K562 (cell line): ENCODE data around the gene DPEP1. TPM values are rescaled to one million over a fixed set of nuclear protein-coding genes. Genes with fewer than 3 reads are reported as not detected.

Experiments
- ATAC-seq: fragments of 200-7000 bp; cut with Tn5 transposase; 3 replicates; pipeline ENCODE4 v1.9.1; 2020; ENCODE audit warnings: moderate library complexity
- BruUV-seq: library from RNA; stranded (reverse); fragments of 400-500 nt; replicated peaks from 2 replicates; lab custom pipeline; 2021; lab: Mats Ljungman, UMichigan
- CTCF ChIA-PET: fragments of 300-600 bp; formaldehyde crosslinking; extraction: SDS; loops from one replicate; lab custom pipeline; 2021; ENCODE audit warnings: low intra/inter-chr PET ratio; lab: Yijun Ruan, JAX
- POLR2A ChIA-PET: fragments of 300-600, 350-650 bp; sonication (Branson Sonifier 250); formaldehyde crosslinking; extraction: SDS; loops from one replicate; lab custom pipeline; 2021; ENCODE audit warnings: antibody characterized with exemption, inconsistent platforms; lab: Yijun Ruan, JAX
- DNase-seq, 4 experiments: peaks; one replicate each; pipeline versions ENCODE4 v3.0.0 to v3.0.0-alpha.2; 2011 to 2018; ENCODE audit warnings: low spot score in 3 of 4, mixed read lengths in 3 of 4; ENCODE audit errors: extremely low read depth in 1 of 4
- FAIRE-seq: peaks from 2 replicates; lab custom pipeline; 2011; peaks lifted over from hg19 to GRCh38; lab: Jason Lieb, UNC
- H2AFZ ChIP-seq: 2 replicates; pipeline ENCODE4 v1.6.0; 2011; ENCODE audit warnings: low read depth, low read length, control low read depth, inconsistent platforms
- H3K27ac ChIP-seq: fragments of 200-600 bp; 3 replicates; pipeline ENCODE4 v1.8.0; 2011; ENCODE audit warnings: low read depth, mild to moderate bottlenecking, control low read depth, inconsistent platforms, low read length, moderate library complexity, mixed read lengths; ENCODE audit errors: extremely low read depth
- H3K27me3 ChIP-seq, 2 experiments: fragments of 300-600 bp in 1 of 2; 2 replicates in 1 of 2; 3 replicates in 1 of 2; pipeline versions ENCODE4 v1.6.0 to v1.8.0; 2011; ENCODE audit warnings: inconsistent platforms in 2 of 2, low read length in 2 of 2, mild to moderate bottlenecking in 1 of 2, mixed read lengths in 1 of 2, moderate library complexity in 1 of 2; ENCODE audit not compliant: control insufficient read depth in 2 of 2, insufficient read depth in 2 of 2
- H3K36me3 ChIP-seq: fragments of 300-600 bp; 3 replicates; pipeline ENCODE4 v1.8.0; 2011; ENCODE audit warnings: mild to moderate bottlenecking, low read length, inconsistent platforms; ENCODE audit not compliant: control insufficient read depth, insufficient read depth
- H3K4me1 ChIP-seq, 2 experiments: fragments of 200-600 bp in 1 of 2; replicated peaks in 1 of 2; 2 replicates in 1 of 2; 3 replicates in 1 of 2; pipeline versions ENCODE4 v1.5.1 to v1.8.0; 2011; ENCODE audit warnings: inconsistent platforms in 2 of 2, low read length in 2 of 2, mild to moderate bottlenecking in 1 of 2, mixed read lengths in 1 of 2, moderate library complexity in 1 of 2; ENCODE audit not compliant: control insufficient read depth in 2 of 2, insufficient read depth in 2 of 2
- H3K4me2 ChIP-seq: 2 replicates; pipeline ENCODE4 v1.6.1; 2011; ENCODE audit warnings: low read length, control low read depth, inconsistent platforms, mixed read lengths; ENCODE audit not compliant: insufficient read depth
- H3K4me3 ChIP-seq: fragments of 200-600 bp; sonication (generic), shearing (Covaris generic); 2 replicates; pipeline ENCODE4 v1.5.1; 2016; ENCODE audit warnings: control low read depth, inconsistent platforms
- H3K79me2 ChIP-seq: fragments of 200-600 bp; 3 replicates; pipeline ENCODE4 v1.8.0; 2011; ENCODE audit warnings: low read length, inconsistent platforms; ENCODE audit not compliant: control insufficient read depth, insufficient read depth
- H3K9ac ChIP-seq, 2 experiments: 2 replicates each; pipeline versions ENCODE4 v1.6.0 to v1.6.1; 2011; ENCODE audit warnings: low read depth in 2 of 2, low read length in 2 of 2, control low read depth in 1 of 2, inconsistent platforms in 1 of 2, mild to moderate bottlenecking in 1 of 2, mixed read lengths in 1 of 2; ENCODE audit not compliant: insufficient read depth in 1 of 2
- H3K9me1 ChIP-seq: one replicate; pipeline ENCODE4 v1.6.0; 2011; ENCODE audit warnings: inconsistent platforms, mild to moderate bottlenecking, low read length, moderate library complexity; ENCODE audit not compliant: control insufficient read depth, insufficient read depth
- H3K9me3 ChIP-seq: replicated peaks from 2 replicates; pipeline ENCODE4 v1.5.1; 2011; ENCODE audit warnings: low read depth, low read length, inconsistent platforms; ENCODE audit not compliant: control insufficient read depth, insufficient read depth
- H4K20me1 ChIP-seq: replicated peaks from 2 replicates; pipeline ENCODE4 v1.6.1; 2011; ENCODE audit warnings: low read length, inconsistent platforms, mixed read lengths; ENCODE audit not compliant: control insufficient read depth, insufficient read depth
- CAMTA2 ChIP-seq: fragments of 250-450 bp; sonication (Bioruptor Pico); conservative IDR thresholded peaks from 2 replicates; pipeline ENCODE4 v1.5.1; 2022
- CEBPZ ChIP-seq: fragments of 150-350 bp; IDR thresholded peaks from 2 replicates; pipeline ENCODE4 v1.6.1; 2014; ENCODE audit warnings: low read depth, mild to moderate bottlenecking, low read length, borderline replicate concordance
- ETV6 ChIP-seq, 3 experiments: fragments of 150-350 bp in 1 of 3; sonication (generic) in 1 of 3; formaldehyde crosslinking in 1 of 3; IDR thresholded peaks; 2 replicates each; pipeline versions ENCODE4 v1.6.1 to v1.8.0; 2014 to 2022; ENCODE audit warnings: borderline replicate concordance in 2 of 3, low read depth in 2 of 3, antibody characterized with exemption in 1 of 3, low read length in 1 of 3, mild to moderate bottlenecking in 1 of 3, missing genetic modification reagents in 1 of 3
- EZH2 ChIP-seq: IDR thresholded peaks from 2 replicates; pipeline ENCODE4 v1.6.1; 2012; ENCODE audit warnings: low read depth, mild to moderate bottlenecking, inconsistent platforms, low read length, borderline replicate concordance
- HMG20A ChIP-seq: fragments of 450-650 bp; formaldehyde crosslinking; conservative IDR thresholded peaks from 2 replicates; pipeline ENCODE4 v1.4.0; 2020; ENCODE audit warnings: mild to moderate bottlenecking, mixed read lengths
- NR2C2 ChIP-seq, 2 experiments: fragments of 200-800 bp in 1 of 2; sonication (Bioruptor generic) in 1 of 2; sonication (generic) in 1 of 2; formaldehyde crosslinking in 1 of 2; IDR thresholded peaks; 2 replicates each; pipeline versions ENCODE4 v1.6.1 to v1.8.0; 2016 to 2022; ENCODE audit warnings: mild to moderate bottlenecking in 1 of 2, missing compliant biosample characterization in 1 of 2, missing genetic modification characterization in 1 of 2, missing genetic modification reagents in 1 of 2
- SMARCC2 ChIP-seq: fragments of 450-650 bp; IDR thresholded peaks from 2 replicates; pipeline ENCODE4 v1.6.1; 2017; ENCODE audit warnings: antibody characterized with exemption, moderate library complexity, mild to moderate bottlenecking, low read depth
- USF2 ChIP-seq: sonication (generic); formaldehyde crosslinking; IDR thresholded peaks from 2 replicates; pipeline ENCODE4 v1.5.0; 2020; ENCODE audit warnings: missing genetic modification reagents
- ZNF398 ChIP-seq: fragments of 250-450 bp; sonication (Bioruptor Pico); IDR thresholded peaks from 2 replicates; pipeline ENCODE4 v1.8.0; 2021; ENCODE audit warnings: moderate library complexity, mild to moderate bottlenecking, inconsistent platforms
- WGBS: fragments of 100-300 bp; shearing (Covaris generic); methylation state at CpG from one replicate; pipeline ENCODE4 v1.1.6; 2016; ENCODE audit warnings: low coverage, mixed read lengths; ENCODE audit not compliant: insufficient coverage; ENCODE audit errors: missing lambda C conversion rate; 5-methylcytosine and 5-hydroxymethylcytosine counted together
- in situ Hi-C: fragments of 300-500 bp; cut with MboI; formaldehyde crosslinking; loops from 4 replicates; pipeline ENCODE4 v1.15.0; 2018; ENCODE audit warnings: inconsistent platforms, mixed read lengths
- intact Hi-C: fragments of 100-400 bp; cut with micrococcal nuclease; formaldehyde crosslinking; loops from 2 replicates; pipeline ENCODE4 v1.14.2; 2022
- polyA plus RNA-seq, 8 experiments: library from polyadenylated mRNA; depleted of rRNA in 4 of 8; stranded (reverse) in 5 of 8; unstranded in 3 of 8; fragments of >200 nt; fragmentation: Nextera tagmentation in 2 of 8; fragmentation: Illumina TruSeq in 1 of 8; extraction: Ambion mirVana in 2 of 8; extraction: Trizol in 1 of 8; gene quantifications; 2 replicates each; pipeline versions ENCODE4 v1.2.1 to v1.2.3, GENCODE V29; 2011 to 2014; ENCODE audit warnings: inconsistent platforms in 1 of 8, missing spikeins in 1 of 8
- total RNA-seq, 7 experiments: library from RNA; depleted of rRNA in 6 of 7; stranded (reverse); fragments of >200 nt in 6 of 7; fragmentation: Illumina TruSeq in 2 of 7; extraction: Trizol in 2 of 7; gene quantifications; 2 replicates each; pipeline versions ENCODE4 v1.2.1 to v1.2.3, GENCODE V29; 2011 to 2021; ENCODE audit warnings: low replicate concordance in 1 of 7

The DPEP1 gene
- total and polyA plus RNA-seq, 9 of the 15 experiments (the other 6 are each of a cell fraction or from before 2014, with no cell fraction given): 0.14 to 0.31 (median 0.20) TPM; not detected in 6

- TF ChIP-seq SMARCC2: no peak
- TF ChIP-seq ZNF398 (CRISPR knock-in tag): no peak
- TF ChIP-seq CAMTA2: no peak
Measured at GRCh38 chr16:89623511-89624261, 10.2 kb downstream of the DPEP1 start (continued).

GRCh38 chr16:89624777-89625761 is 11.6 kb downstream of the DPEP1 start:
- BruUV-seq: no TSS peak
- CTCF ChIA-PET: interaction anchor here (0.5 kb wide), 1 partner anchor 13 kb away, joined by 3 read pairs; no protein-coding TSS in a partner anchor
- no peaks in the 10 kb centered on the region for H3K36me3 ChIP-seq
- in situ Hi-C loops: no loop called here
- no peaks in the 10 kb centered on the region for H3K79me2 ChIP-seq
- no peaks in the 10 kb centered on the region for H3K9me3 ChIP-seq
- no peak overlapping the region for H2AFZ ChIP-seq
- DNase-seq (no peak), ATAC-seq (no peak), FAIRE-seq (no peak)
- WGBS: 7% methylated on average over 21 of the region's 21 CpGs
- POLR2A ChIA-PET: interaction anchor here (0.7 kb wide), 1 partner anchor 10 kb away, joined by 3 read pairs; no protein-coding TSS in a partner anchor
- H3K4me2 ChIP-seq: no peak overlapping the region
- intact Hi-C loops: no loop called here
- H3K9me1 ChIP-seq: no peaks in the 10 kb centered on the region
- no peaks in the 10 kb centered on the region for H4K20me1 ChIP-seq
- no peak overlapping the region for H3K4me3 ChIP-seq
- no peak overlapping the region for H3K27ac ChIP-seq
- H3K9ac ChIP-seq: no peak overlapping the region
- peaks cover 0 to 29% of the 10 kb centered on the region in 2 experiments; a peak in 2 of 5 replicates for H3K4me1 ChIP-seq
- H3K27me3 ChIP-seq: peaks cover 43 to 77% of the 10 kb centered on the region in 2 experiments
- TF ChIP-seq ETV6 (IDR thresholded peaks at IDR 0.05; ENCODE audit: borderline replicate concordance in 1 of 2, low read depth in 2 of 2, low read length in 1 of 2) (no peak), ETV6 (CRISPR knock-in tag; IDR thresholded peaks at IDR 0.05; ENCODE audit: borderline replicate concordance) (no peak), HMG20A (CRISPR knock-in tag) (no peak), NR2C2 (CRISPR knock-in tag; IDR thresholded peaks at IDR 0.05) (no peak), NR2C2 (tag; IDR thresholded peaks at IDR 0.05) (no peak), EZH2 (0 out of 2 replicates have a peak, but pooled peaks have one; percentile 64), CEBPZ (no peak), USF2 (CRISPR knock-in tag) (0 out of 2 replicates have a peak, but pooled peaks have one; percentile 5)
